ENCODE data around the gene ZMAT5. TPM values are rescaled to one million over a fixed set of nuclear protein-coding genes. Genes with fewer than 3 reads are reported as not detected.

The ZMAT5 gene
- 18.8 TPM for total RNA-seq

- Histone ChIP-seq H3K9ac (ENCODE audit: low read depth in 1 of 3, low read length in 3 of 3) (peak within 1 kb of the TSS; percentile 92 to 100 (median 99)), H3K9me3 (ENCODE audit: control insufficient read depth in 3 of 3, low read length in 3 of 3) (no peaks in the 10 kb centered on the region), H3K36me3 (ENCODE audit: control insufficient read depth in 3 of 3, insufficient read depth in 3 of 3, low read length in 3 of 3) (peaks cover 17 to 20% (median 20%) of the 10 kb centered on the region in 3 donors), H3K27me3 (ENCODE audit: control insufficient read depth in 3 of 3, insufficient read depth in 3 of 3, low read length in 3 of 3) (no peaks in the 10 kb centered on the region), H3K27ac (ENCODE audit: low read depth, low read length) (peak within 1 kb of the TSS; percentile 97), H3K4me1 (ENCODE audit: control insufficient read depth in 3 of 3, insufficient read depth in 3 of 3, low read length in 3 of 3) (peaks cover 36 to 50% (median 37%) of the 10 kb centered on the region in 3 donors), H3K4me3 (ENCODE audit: low read length in 3 of 3) (peak within 1 kb of the TSS; percentile 94 to 100 (median 100))
Measured at GRCh38 chr22:29766632-29767170, at the start of gene ZMAT5. TSS of gene ZMAT5 (minus strand) at chr22:29767007. CDS start at chr22:29748544, 18,463 bp downstream.

GRCh38 chr22:29816539-29816938 lies 49.7 kb upstream of the ZMAT5 start:
- H3K27ac ChIP-seq (ENCODE audit: low read depth, low read length) = peak overlapping the region; percentile 56
- peak overlapping the region in 2 of 3 donors; percentile 11 to 48 for H3K4me3 ChIP-seq (ENCODE audit: low read length in 3 of 3)
- H3K9ac ChIP-seq (ENCODE audit: low read depth in 1 of 3, low read length in 3 of 3) = peak overlapping the region in 2 of 3 donors; percentile 24 to 58
- H3K4me1 ChIP-seq (ENCODE audit: control insufficient read depth in 3 of 3, insufficient read depth in 3 of 3, low read length in 3 of 3) = peaks cover 30 to 70% (median 43%) of the 10 kb centered on the region in 3 donors
- peaks cover 30 to 41% (median 40%) of the 10 kb centered on the region in 3 donors for H3K36me3 ChIP-seq (ENCODE audit: control insufficient read depth in 3 of 3, insufficient read depth in 3 of 3, low read length in 3 of 3)
- H3K9me3 ChIP-seq (ENCODE audit: control insufficient read depth in 3 of 3, low read length in 3 of 3) = no peaks in the 10 kb centered on the region
- no peaks in the 10 kb centered on the region for H3K27me3 ChIP-seq (ENCODE audit: control insufficient read depth in 3 of 3, insufficient read depth in 3 of 3, low read length in 3 of 3)

GRCh38 chr22:29816128-29816527 lies 49.3 kb upstream of the ZMAT5 start:
- H3K27ac ChIP-seq (ENCODE audit: low read depth, low read length) = peak overlapping the region; percentile 56
- peak overlapping the region in 2 of 3 donors; percentile 24 to 58 for H3K9ac ChIP-seq (ENCODE audit: low read depth in 1 of 3, low read length in 3 of 3)
- no peaks in the 10 kb centered on the region for H3K27me3 ChIP-seq (ENCODE audit: control insufficient read depth in 3 of 3, insufficient read depth in 3 of 3, low read length in 3 of 3)
- H3K4me1 ChIP-seq (ENCODE audit: control insufficient read depth in 3 of 3, insufficient read depth in 3 of 3, low read length in 3 of 3) = peaks cover 29 to 66% (median 39%) of the 10 kb centered on the region in 3 donors
- peak overlapping the region in 2 of 3 donors; percentile 11 to 48 for H3K4me3 ChIP-seq (ENCODE audit: low read length in 3 of 3)
- H3K9me3 ChIP-seq (ENCODE audit: control insufficient read depth in 3 of 3, low read length in 3 of 3) = no peaks in the 10 kb centered on the region
- peaks cover 28 to 41% (median 40%) of the 10 kb centered on the region in 3 donors for H3K36me3 ChIP-seq (ENCODE audit: control insufficient read depth in 3 of 3, insufficient read depth in 3 of 3, low read length in 3 of 3)

GRCh38 chr22:29815580-29815979 lies 48.8 kb upstream of the ZMAT5 start:
- Histone ChIP-seq H3K4me3 (ENCODE audit: low read length in 3 of 3) (peak overlapping the region in 1 of 3 donors; percentile 35), H3K4me1 (ENCODE audit: control insufficient read depth in 3 of 3, insufficient read depth in 3 of 3, low read length in 3 of 3) (peaks cover 29 to 67% (median 38%) of the 10 kb centered on the region in 3 donors), H3K9ac (ENCODE audit: low read depth in 1 of 3, low read length in 3 of 3) (peak overlapping the region in 1 of 3 donors; percentile 58), H3K9me3 (ENCODE audit: control insufficient read depth in 3 of 3, low read length in 3 of 3) (no peaks in the 10 kb centered on the region), H3K27ac (ENCODE audit: low read depth, low read length) (peak overlapping the region; percentile 56), H3K27me3 (ENCODE audit: control insufficient read depth in 3 of 3, insufficient read depth in 3 of 3, low read length in 3 of 3) (no peaks in the 10 kb centered on the region), H3K36me3 (ENCODE audit: control insufficient read depth in 3 of 3, insufficient read depth in 3 of 3, low read length in 3 of 3) (peaks cover 27 to 41% (median 37%) of the 10 kb centered on the region in 3 donors)

- H3K4me3 ChIP-seq (ENCODE audit: low read length in 3 of 3) = no peak overlapping the region
- H3K4me1 ChIP-seq (ENCODE audit: control insufficient read depth in 3 of 3, insufficient read depth in 3 of 3, low read length in 3 of 3) = peaks cover 29 to 75% (median 41%) of the 10 kb centered on the region in 3 donors
- H3K36me3 ChIP-seq (ENCODE audit: control insufficient read depth in 3 of 3, insufficient read depth in 3 of 3, low read length in 3 of 3) = peaks cover 27 to 44% (median 39%) of the 10 kb centered on the region in 3 donors
- H3K27me3 ChIP-seq (ENCODE audit: control insufficient read depth in 3 of 3, insufficient read depth in 3 of 3, low read length in 3 of 3) = no peaks in the 10 kb centered on the region
- H3K9ac ChIP-seq (ENCODE audit: low read depth in 1 of 3, low read length in 3 of 3) = peak overlapping the region in 1 of 3 donors; percentile 57
- peak overlapping the region; percentile 86 for H3K27ac ChIP-seq (ENCODE audit: low read depth, low read length)
- no peaks in the 10 kb centered on the region for H3K9me3 ChIP-seq (ENCODE audit: control insufficient read depth in 3 of 3, low read length in 3 of 3)
Measured at GRCh38 chr22:29814003-29814402, 47.2 kb upstream of the ZMAT5 start.

- Histone ChIP-seq H3K4me3 (ENCODE audit: low read length in 3 of 3) (no peak overlapping the region), H3K27me3 (ENCODE audit: control insufficient read depth in 3 of 3, insufficient read depth in 3 of 3, low read length in 3 of 3) (no peaks in the 10 kb centered on the region), H3K36me3 (ENCODE audit: control insufficient read depth in 3 of 3, insufficient read depth in 3 of 3, low read length in 3 of 3) (peaks cover 25 to 42% (median 34%) of the 10 kb centered on the region in 3 donors), H3K9me3 (ENCODE audit: control insufficient read depth in 3 of 3, low read length in 3 of 3) (no peaks in the 10 kb centered on the region), H3K9ac (ENCODE audit: low read depth in 1 of 3, low read length in 3 of 3) (no peak overlapping the region), H3K27ac (ENCODE audit: low read depth, low read length) (peak overlapping the region; percentile 86), H3K4me1 (ENCODE audit: control insufficient read depth in 3 of 3, insufficient read depth in 3 of 3, low read length in 3 of 3) (peaks cover 29 to 72% (median 41%) of the 10 kb centered on the region in 3 donors)
Measured at GRCh38 chr22:29813563-29813962, 46.8 kb upstream of the ZMAT5 start.

GRCh38 chr22:29813126-29813525 lies 46.3 kb upstream of the ZMAT5 start:
- no peaks in the 10 kb centered on the region for H3K27me3 ChIP-seq (ENCODE audit: control insufficient read depth in 3 of 3, insufficient read depth in 3 of 3, low read length in 3 of 3)
- peak overlapping the region; percentile 86 for H3K27ac ChIP-seq (ENCODE audit: low read depth, low read length)
- peaks cover 29 to 68% (median 41%) of the 10 kb centered on the region in 3 donors for H3K4me1 ChIP-seq (ENCODE audit: control insufficient read depth in 3 of 3, insufficient read depth in 3 of 3, low read length in 3 of 3)
- H3K9me3 ChIP-seq (ENCODE audit: control insufficient read depth in 3 of 3, low read length in 3 of 3) = no peaks in the 10 kb centered on the region
- peaks cover 30 to 44% (median 35%) of the 10 kb centered on the region in 3 donors for H3K36me3 ChIP-seq (ENCODE audit: control insufficient read depth in 3 of 3, insufficient read depth in 3 of 3, low read length in 3 of 3)
- no peak overlapping the region for H3K9ac ChIP-seq (ENCODE audit: low read depth in 1 of 3, low read length in 3 of 3)
- no peak overlapping the region for H3K4me3 ChIP-seq (ENCODE audit: low read length in 3 of 3)

- Histone ChIP-seq H3K9ac (ENCODE audit: low read depth in 1 of 3, low read length in 3 of 3) (no peak overlapping the region), H3K27me3 (ENCODE audit: control insufficient read depth in 3 of 3, insufficient read depth in 3 of 3, low read length in 3 of 3) (no peaks in the 10 kb centered on the region), H3K36me3 (ENCODE audit: control insufficient read depth in 3 of 3, insufficient read depth in 3 of 3, low read length in 3 of 3) (peaks cover 42 to 60% (median 50%) of the 10 kb centered on the region in 3 donors), H3K9me3 (ENCODE audit: control insufficient read depth in 3 of 3, low read length in 3 of 3) (no peaks in the 10 kb centered on the region), H3K4me3 (ENCODE audit: low read length in 3 of 3) (no peak overlapping the region), H3K4me1 (ENCODE audit: control insufficient read depth in 3 of 3, insufficient read depth in 3 of 3, low read length in 3 of 3) (peaks cover 19 to 54% (median 30%) of the 10 kb centered on the region in 3 donors), H3K27ac (ENCODE audit: low read depth, low read length) (no peak overlapping the region)
Measured at GRCh38 chr22:29811377-29811776, 44.6 kb upstream of the ZMAT5 start.

GRCh38 chr22:29810216-29810615 lies 43.4 kb upstream of the ZMAT5 start:
- H3K4me3 ChIP-seq (ENCODE audit: low read length in 3 of 3) = no peak overlapping the region
- peaks cover 10 to 53% (median 19%) of the 10 kb centered on the region in 3 donors for H3K4me1 ChIP-seq (ENCODE audit: control insufficient read depth in 3 of 3, insufficient read depth in 3 of 3, low read length in 3 of 3)
- peaks cover 51 to 71% (median 62%) of the 10 kb centered on the region in 3 donors for H3K36me3 ChIP-seq (ENCODE audit: control insufficient read depth in 3 of 3, insufficient read depth in 3 of 3, low read length in 3 of 3)
- H3K9ac ChIP-seq (ENCODE audit: low read depth in 1 of 3, low read length in 3 of 3) = no peak overlapping the region
- peak overlapping the region; percentile 6 for H3K27ac ChIP-seq (ENCODE audit: low read depth, low read length)
- H3K27me3 ChIP-seq (ENCODE audit: control insufficient read depth in 3 of 3, insufficient read depth in 3 of 3, low read length in 3 of 3) = no peaks in the 10 kb centered on the region
- no peaks in the 10 kb centered on the region for H3K9me3 ChIP-seq (ENCODE audit: control insufficient read depth in 3 of 3, low read length in 3 of 3)

- Histone ChIP-seq H3K27me3 (ENCODE audit: control insufficient read depth in 3 of 3, insufficient read depth in 3 of 3, low read length in 3 of 3) (no peaks in the 10 kb centered on the region), H3K27ac (ENCODE audit: low read depth, low read length) (no peak overlapping the region), H3K36me3 (ENCODE audit: control insufficient read depth in 3 of 3, insufficient read depth in 3 of 3, low read length in 3 of 3) (peaks cover 56 to 61% (median 57%) of the 10 kb centered on the region in 3 donors), H3K4me1 (ENCODE audit: control insufficient read depth in 3 of 3, insufficient read depth in 3 of 3, low read length in 3 of 3) (peaks cover 25 to 48% (median 25%) of the 10 kb centered on the region in 3 donors), H3K9me3 (ENCODE audit: control insufficient read depth in 3 of 3, low read length in 3 of 3) (no peaks in the 10 kb centered on the region), H3K4me3 (ENCODE audit: low read length in 3 of 3) (no peak overlapping the region), H3K9ac (ENCODE audit: low read depth in 1 of 3, low read length in 3 of 3) (peak overlapping the region in 1 of 3 donors; percentile 20)
Measured at GRCh38 chr22:29806196-29806595, 39.4 kb upstream of the ZMAT5 start.
